Mesenchymal stem cell (in vitro differentiated cells and primary cell): ENCODE data around the gene IFI27L2.

Experiments used
- DNase-seq: peaks from one replicate; pipeline ENCODE4 v3.0.0-alpha.2; 2013
- H2AFZ ChIP-seq: one replicate; pipeline ENCODE4 v1.6.1; 2013; ENCODE audit warnings: low read depth, mild to moderate bottlenecking, control low read depth, inconsistent platforms, low read length, moderate library complexity
- H2AK5ac ChIP-seq: 2 replicates; pipeline ENCODE4 v1.6.1; 2013; ENCODE audit warnings: low read length, moderate library complexity, mild to moderate bottlenecking, inconsistent platforms; ENCODE audit not compliant: severe bottlenecking
- H2BK120ac ChIP-seq: one replicate; pipeline ENCODE4 v1.6.1; 2013; ENCODE audit warnings: low read depth, mild to moderate bottlenecking, inconsistent platforms, low read length, moderate library complexity
- H2BK12ac ChIP-seq, 2 experiments: one replicate each; pipeline ENCODE4 v1.6.1; 2013; ENCODE audit warnings: inconsistent platforms in 2 of 2, low read length in 2 of 2, mild to moderate bottlenecking in 2 of 2, moderate library complexity in 2 of 2, control low read depth in 1 of 2
- H2BK15ac ChIP-seq: one replicate; pipeline ENCODE4 v1.6.1; 2013; ENCODE audit warnings: mild to moderate bottlenecking, low read depth, inconsistent platforms; ENCODE audit not compliant: poor library complexity, severe bottlenecking
- H2BK5ac ChIP-seq: 2 replicates; pipeline ENCODE4 v1.6.1; 2013; ENCODE audit warnings: low read depth, mild to moderate bottlenecking, low read length, control low read depth, inconsistent platforms; ENCODE audit not compliant: poor library complexity, severe bottlenecking
- H3K14ac ChIP-seq, 2 experiments: one replicate each; pipeline ENCODE4 v1.6.1; 2013; ENCODE audit warnings: inconsistent platforms in 2 of 2, low read length in 2 of 2, control low read depth in 1 of 2, mild to moderate bottlenecking in 1 of 2, moderate library complexity in 1 of 2
- H3K18ac ChIP-seq, 2 experiments: one replicate each; pipeline ENCODE4 v1.6.1; 2013; ENCODE audit warnings: inconsistent platforms in 2 of 2, low read length in 2 of 2, control low read depth in 1 of 2, low read depth in 1 of 2, mild to moderate bottlenecking in 1 of 2
- H3K23ac ChIP-seq, 2 experiments: one replicate each; pipeline ENCODE4 v1.6.1; 2013; ENCODE audit warnings: inconsistent platforms in 2 of 2, low read length in 2 of 2, mild to moderate bottlenecking in 2 of 2, moderate library complexity in 2 of 2, control low read depth in 1 of 2
- H3K27ac ChIP-seq: 2 replicates; pipeline ENCODE4 v1.5.1; 2013; ENCODE audit warnings: mild to moderate bottlenecking, moderate library complexity, low read length, control low read depth, inconsistent platforms; ENCODE audit not compliant: poor library complexity, severe bottlenecking
- H3K27me3 ChIP-seq, 2 experiments: 2 replicates each; pipeline versions ENCODE4 v1.6.1 to v1.7.0; 2013; ENCODE audit warnings: low read length in 2 of 2, mild to moderate bottlenecking in 2 of 2, moderate library complexity in 2 of 2, control low read depth in 1 of 2, inconsistent platforms in 1 of 2; ENCODE audit not compliant: control insufficient read depth in 1 of 2, insufficient read depth in 1 of 2
- H3K36me3 ChIP-seq, 2 experiments: 2 replicates each; pipeline versions ENCODE4 v1.6.1 to v1.7.0; 2013; ENCODE audit warnings: low read length in 2 of 2, control low read depth in 1 of 2, inconsistent platforms in 1 of 2, low read depth in 1 of 2, mild to moderate bottlenecking in 1 of 2; ENCODE audit not compliant: insufficient read depth in 2 of 2, control insufficient read depth in 1 of 2
- H3K4ac ChIP-seq, 2 experiments: one replicate each; pipeline ENCODE4 v1.6.1; 2013; ENCODE audit warnings: inconsistent platforms in 2 of 2, low read length in 2 of 2, mild to moderate bottlenecking in 2 of 2, moderate library complexity in 2 of 2, control low read depth in 1 of 2, low read depth in 1 of 2
- H3K4me1 ChIP-seq: 2 replicates; pipeline ENCODE4 v1.6.1; 2013; ENCODE audit warnings: low read depth, low read length, control low read depth; ENCODE audit not compliant: control insufficient read depth, insufficient read depth
- H3K4me2 ChIP-seq: 2 replicates; pipeline ENCODE4 v1.6.1; 2013; ENCODE audit warnings: low read length, mild to moderate bottlenecking, inconsistent platforms; ENCODE audit not compliant: poor library complexity, severe bottlenecking
- H3K4me3 ChIP-seq, 2 experiments: 2 replicates each; pipeline versions ENCODE4 v1.5.1 to v1.7.0; 2013; ENCODE audit warnings: low read length in 2 of 2, mild to moderate bottlenecking in 2 of 2, control low read depth in 1 of 2, low read depth in 1 of 2; ENCODE audit not compliant: insufficient read depth in 1 of 2
- H3K79me1 ChIP-seq: replicated peaks from 2 replicates; pipeline ENCODE4 v1.6.1; 2013; ENCODE audit warnings: mild to moderate bottlenecking, control low read depth, low read length, inconsistent platforms; ENCODE audit not compliant: poor library complexity, severe bottlenecking
- H3K9ac ChIP-seq: 2 replicates; pipeline ENCODE4 v1.7.0; 2013; ENCODE audit warnings: mild to moderate bottlenecking, low read length, moderate library complexity
- H3K9me3 ChIP-seq: 2 replicates; pipeline ENCODE4 v1.7.0; 2013; ENCODE audit warnings: mild to moderate bottlenecking, low read length; ENCODE audit not compliant: control insufficient read depth
- H4K8ac ChIP-seq: one replicate; pipeline ENCODE4 v1.6.1; 2013; ENCODE audit warnings: inconsistent platforms, mild to moderate bottlenecking, low read length, moderate library complexity
- H4K91ac ChIP-seq: one replicate; pipeline ENCODE4 v1.6.1; 2013; ENCODE audit warnings: mild to moderate bottlenecking, low read length, inconsistent platforms
- WGBS: methylation state at CpG from one replicate; pipeline ENCODE4 v1.1.7; 2013; ENCODE audit warnings: mixed read lengths; 5-methylcytosine and 5-hydroxymethylcytosine counted together

The IFI27L2 gene

DNA sequence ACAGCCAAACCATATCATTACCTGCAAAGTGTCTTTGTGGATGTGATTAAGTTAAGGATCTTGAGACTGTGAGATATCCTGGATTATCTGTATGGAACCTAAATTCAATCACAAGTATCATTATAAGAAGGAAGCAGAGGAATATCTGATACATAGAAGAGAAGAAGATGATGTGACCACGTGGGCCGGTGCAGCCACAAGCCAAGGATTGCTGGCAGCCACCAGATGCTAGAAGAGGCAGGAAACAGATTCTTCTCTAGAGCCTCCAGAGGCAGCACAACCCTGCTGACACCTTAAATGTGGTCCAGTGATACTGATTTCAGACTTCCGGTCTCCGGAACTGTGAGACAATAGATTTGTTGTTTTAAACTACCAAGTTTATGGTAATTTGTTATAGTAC, 6.1 kb upstream of the IFI27L2 start:
- no peak overlapping the region for H2BK12ac ChIP-seq
- no peak overlapping the region for H3K4ac ChIP-seq
- H2BK120ac ChIP-seq: no peak overlapping the region
- H3K18ac ChIP-seq: no peak overlapping the region
- no peak overlapping the region for H2AK5ac ChIP-seq
- peaks cover 5% of the 10 kb centered on the region for H3K9me3 ChIP-seq
- peaks cover 16 to 25% of the 10 kb centered on the region in 2 experiments for H3K27me3 ChIP-seq
- no peak overlapping the region for H4K8ac ChIP-seq
- no peak overlapping the region for H3K23ac ChIP-seq
- no peak overlapping the region for H3K4me3 ChIP-seq
- H4K91ac ChIP-seq: no peak overlapping the region
- H3K27ac ChIP-seq: no peak overlapping the region
- 66% methylated on average over 2 of the region's 4 CpGs for WGBS
- no peak overlapping the region for H3K14ac ChIP-seq
- no peak overlapping the region for H3K4me2 ChIP-seq
- H3K79me1 ChIP-seq: no peaks in the 10 kb centered on the region
- no peaks in the 10 kb centered on the region for H3K36me3 ChIP-seq
- H3K4me1 ChIP-seq: no peaks in the 10 kb centered on the region
- no peak overlapping the region for H2AFZ ChIP-seq
- H2BK5ac ChIP-seq: no peak overlapping the region
- no peak overlapping the region for H2BK15ac ChIP-seq
- no peak for DNase-seq
- H3K9ac ChIP-seq: no peak overlapping the region

DNA sequence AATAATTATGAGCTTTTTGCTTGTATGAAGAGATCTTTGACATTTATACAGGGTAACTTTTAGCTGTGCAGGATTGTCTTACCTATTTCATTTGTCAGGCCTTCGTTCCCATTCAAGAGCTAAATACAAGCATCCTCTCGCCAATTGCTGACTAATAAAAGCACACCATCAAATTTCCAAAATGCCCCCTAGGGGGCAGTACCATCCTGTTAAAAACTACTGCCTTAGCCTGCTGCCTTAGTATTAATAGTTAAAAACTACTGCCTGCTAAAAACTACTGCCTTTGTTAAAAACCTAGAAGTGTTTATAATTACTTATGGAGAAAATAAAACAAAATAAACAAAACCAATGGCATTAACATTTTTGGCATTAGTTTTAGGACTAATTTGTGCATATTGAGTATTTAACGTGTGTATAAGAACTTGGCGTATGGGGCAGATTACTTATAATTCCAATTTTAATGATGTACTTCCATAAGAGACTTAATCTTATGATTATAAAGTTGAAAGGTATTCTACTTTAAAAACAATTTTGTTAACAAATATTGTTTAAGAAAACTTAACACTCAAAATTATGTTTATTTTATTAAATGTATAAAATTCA, 3.0 kb upstream of the IFI27L2 start:
- no peak overlapping the region for H3K4me3 ChIP-seq
- no peak overlapping the region for H2BK5ac ChIP-seq
- WGBS: 11% methylated on average over 2 of the region's 4 CpGs
- no peak overlapping the region for H2BK120ac ChIP-seq
- no peak overlapping the region for H3K9ac ChIP-seq
- no peak overlapping the region for H2BK12ac ChIP-seq
- H3K79me1 ChIP-seq: peaks cover 6% of the 10 kb centered on the region
- no peak overlapping the region for H3K27ac ChIP-seq
- H2AK5ac ChIP-seq: no peak overlapping the region
- H2BK15ac ChIP-seq: no peak overlapping the region
- H3K14ac ChIP-seq: no peak overlapping the region
- H3K23ac ChIP-seq: no peak overlapping the region
- no peak overlapping the region for H3K4me2 ChIP-seq
- H4K91ac ChIP-seq: no peak overlapping the region
- no peak overlapping the region for H3K18ac ChIP-seq
- no peak overlapping the region for H2AFZ ChIP-seq
- no peak overlapping the region for H3K4ac ChIP-seq
- no peak overlapping the region for H4K8ac ChIP-seq
- peaks cover 5% of the 10 kb centered on the region for H3K9me3 ChIP-seq
- peaks cover 7% of the 10 kb centered on the region for H3K4me1 ChIP-seq
- peaks cover 0 to 3% of the 10 kb centered on the region in 2 experiments for H3K27me3 ChIP-seq
- peaks cover 5 to 6% of the 10 kb centered on the region in 2 experiments for H3K36me3 ChIP-seq
- peak; percentile 74 for DNase-seq

DNA sequence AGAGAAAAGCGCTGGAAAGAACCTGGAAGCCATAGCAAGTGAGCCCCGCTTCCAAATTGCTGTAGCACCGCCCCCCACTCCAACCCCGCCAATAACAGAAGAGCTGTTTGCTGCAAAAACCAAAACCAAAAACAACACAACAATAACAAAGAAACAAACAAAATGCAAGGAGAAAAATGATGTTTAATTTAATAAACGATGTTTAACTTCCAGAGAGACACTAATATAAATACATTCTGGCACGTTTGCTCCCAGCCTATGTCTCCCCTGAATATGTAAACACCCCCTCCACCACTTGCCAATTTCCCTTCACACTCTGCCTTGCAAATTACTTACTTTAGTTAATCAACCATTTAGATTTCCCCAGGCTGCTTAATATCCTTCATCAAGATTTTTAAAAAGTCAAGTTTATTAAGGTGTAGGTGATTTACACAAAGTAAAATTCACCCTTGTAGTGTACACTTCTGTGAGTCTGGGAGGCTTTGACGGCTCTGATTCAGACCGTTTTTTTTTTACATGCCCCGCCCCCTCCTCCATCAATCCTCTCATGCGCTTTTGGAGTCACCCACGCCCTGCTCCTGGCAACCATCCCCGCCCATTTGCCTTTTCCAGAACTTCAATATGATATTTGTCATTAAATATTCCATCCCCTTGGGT, 482 bp upstream of the IFI27L2 start:
- Histone ChIP-seq H2BK120ac (no peak overlapping the region), H4K91ac (no peak overlapping the region), H3K4me2 (peak overlapping the region; percentile 79), H3K36me3 (peaks cover 14 to 23% of the 10 kb centered on the region in 2 experiments), H4K8ac (no peak overlapping the region), H3K18ac (no peak overlapping the region), H3K9ac (peak overlapping the region; percentile 83), H2BK12ac (no peak overlapping the region), H2AK5ac (no peak overlapping the region), H3K4me3 (peak overlapping the region; percentile 63 to 87), H3K4ac (no peak overlapping the region), H3K79me1 (peaks cover 6% of the 10 kb centered on the region), H3K23ac (no peak overlapping the region), H2BK15ac (no peak overlapping the region), H2BK5ac (no peak overlapping the region), H3K9me3 (no peaks in the 10 kb centered on the region), H3K4me1 (peaks cover 7% of the 10 kb centered on the region), H3K27me3 (no peaks in the 10 kb centered on the region), H3K14ac (no peak overlapping the region), H2AFZ (no peak overlapping the region), H3K27ac (peak overlapping the region; percentile 74)
- WGBS: 0% methylated on average over 11 of the region's 12 CpGs
- peak; percentile 62 for DNase-seq

DNA sequence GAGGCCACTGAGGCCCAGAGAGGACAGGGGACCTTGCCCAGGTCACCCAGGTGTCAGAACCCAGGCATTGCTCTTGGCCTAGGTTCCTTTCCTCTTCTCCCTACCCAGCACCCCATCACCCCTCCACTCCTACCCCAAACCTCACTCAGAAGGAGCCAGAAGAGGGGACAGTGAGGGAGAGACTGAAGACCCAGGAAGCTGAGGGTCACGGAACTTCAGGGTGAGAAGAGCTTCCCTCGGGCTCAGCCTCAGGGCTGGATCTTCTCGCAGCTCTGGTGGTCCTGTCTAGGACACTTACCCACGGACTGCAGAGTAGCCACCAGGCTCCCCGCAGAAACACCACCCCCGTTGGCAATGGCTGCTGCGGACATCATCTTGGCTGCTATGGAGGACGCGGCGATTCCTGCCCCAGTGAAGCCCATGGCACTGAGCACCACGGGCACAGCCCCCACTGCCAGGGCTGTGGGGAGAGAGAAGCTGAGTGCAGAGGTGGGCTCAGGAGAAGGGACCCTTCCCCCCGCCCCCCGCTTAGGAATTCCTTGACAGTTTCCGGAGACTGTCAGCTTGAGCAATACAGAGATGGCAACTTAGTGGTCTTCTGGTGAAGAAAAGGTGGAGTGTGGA, 1.1 kb downstream of the IFI27L2 start:
- H3K9ac ChIP-seq: peak overlapping the region; percentile 92
- no peak overlapping the region for H3K14ac ChIP-seq
- no peak overlapping the region for H2AK5ac ChIP-seq
- H2BK120ac ChIP-seq: no peak overlapping the region
- no peak overlapping the region for H3K4me2 ChIP-seq
- no peak overlapping the region for H3K27ac ChIP-seq
- no peak overlapping the region for H2BK15ac ChIP-seq
- peaks cover 13% of the 10 kb centered on the region for H3K4me1 ChIP-seq
- H3K4ac ChIP-seq: no peak overlapping the region
- H4K91ac ChIP-seq: no peak overlapping the region
- WGBS: 85% methylated on average over 14 of the region's 14 CpGs
- H2BK5ac ChIP-seq: no peak overlapping the region
- no peak for DNase-seq
- H3K23ac ChIP-seq: no peak overlapping the region
- no peak overlapping the region for H2AFZ ChIP-seq
- H3K9me3 ChIP-seq: no peaks in the 10 kb centered on the region
- H3K4me3 ChIP-seq: peak overlapping the region in 1 of 2 experiments; percentile 87
- H2BK12ac ChIP-seq: no peak overlapping the region
- peaks cover 6% of the 10 kb centered on the region for H3K79me1 ChIP-seq
- no peaks in the 10 kb centered on the region for H3K27me3 ChIP-seq
- H3K18ac ChIP-seq: no peak overlapping the region
- H4K8ac ChIP-seq: no peak overlapping the region
- H3K36me3 ChIP-seq: peaks cover 14 to 23% of the 10 kb centered on the region in 2 experiments
